ENCODE results near the gene ROBO1. TPM values are rescaled to one million over a fixed set of nuclear protein-coding genes. Genes with fewer than 3 reads are reported as not detected.

Gene ROBO1
- total and polyA plus RNA-seq, 2 donors (not counting 3 experiments of a cell fraction or from before 2014, with no cell fraction given), result 5.9 to 14.2 TPM

DNA sequence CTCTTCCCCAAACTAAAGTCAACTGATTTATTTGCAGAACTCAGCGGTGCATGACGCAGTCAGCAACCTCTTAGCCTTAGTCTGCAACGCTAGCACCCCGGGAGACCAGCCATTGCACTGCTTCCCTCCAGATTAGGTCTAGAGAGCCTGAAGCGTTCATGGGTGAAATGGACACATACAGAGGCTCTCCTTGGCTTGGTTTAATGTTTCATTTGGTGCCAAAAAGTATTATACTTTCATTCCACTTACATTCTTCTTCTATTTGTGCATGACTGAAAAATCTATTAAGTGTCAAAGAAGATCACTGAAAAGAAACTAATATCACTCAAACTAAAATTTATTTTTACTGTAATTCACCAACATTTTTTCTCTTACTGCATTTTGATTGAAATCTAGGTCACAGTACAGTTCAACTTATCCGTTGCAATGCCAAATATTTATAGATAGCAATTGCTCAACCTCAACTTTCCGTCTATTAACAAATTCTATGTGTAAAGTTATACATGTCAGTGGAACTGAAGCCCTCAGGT, 116.2 kb downstream of the ROBO1 start:
- Histone ChIP-seq H3K4me2 (ENCODE audit: insufficient read depth, low read length) (no peak overlapping the region), H3K79me2 (ENCODE audit: control insufficient read depth, insufficient read depth, low read length) (no peaks in the 10 kb centered on the region), H3K4me3 (replicated peaks in 1 of 3; ENCODE audit: insufficient read depth in 1 of 3, low read depth in 1 of 3, low read length in 3 of 3) (no peak overlapping the region), H2AFZ (ENCODE audit: low read depth, low read length) (no peak overlapping the region), H4K20me1 (replicated peaks; ENCODE audit: control insufficient read depth, extremely low read depth, insufficient read depth, low read length) (no peaks in the 10 kb centered on the region), H3K36me3 (ENCODE audit: control insufficient read depth in 2 of 2, extremely low read depth in 1 of 2, insufficient read depth in 2 of 2, low read length in 2 of 2) (no peaks in the 10 kb centered on the region), H3K27me3 (ENCODE audit: control insufficient read depth in 2 of 2, insufficient read depth in 2 of 2, low read length in 2 of 2) (no peaks in the 10 kb centered on the region), H3K9ac (replicated peaks; ENCODE audit: extremely low read depth, insufficient read depth, low read length) (no peak overlapping the region), H3K9me3 (replicated peaks; ENCODE audit: control insufficient read depth, insufficient read depth, low read length) (no peaks in the 10 kb centered on the region), H3K4me1 (ENCODE audit: control insufficient read depth, extremely low read depth, insufficient read depth, low read length) (no peaks in the 10 kb centered on the region), H3K27ac (ENCODE audit: insufficient read depth, low read depth, low read length) (no peak overlapping the region), H3K9me1 (replicated peaks; ENCODE audit: control insufficient read depth, extremely low read depth, insufficient read depth, low read length) (no peaks in the 10 kb centered on the region)
- FAIRE-seq, result no peak
- TF ChIP-seq MYC (IDR thresholded peaks at IDR 0.05; ENCODE audit: low read depth, low read length) (no peak), POLR2AphosphoS5 (IDR thresholded peaks at IDR 0.05; ENCODE audit: insufficient read depth, low read depth, low read length) (no peak), GATA2 (IDR thresholded peaks at IDR 0.05; ENCODE audit: insufficient read depth, insufficient read length, low read depth, low read length) (no peak), EZH2 (IDR thresholded peaks at IDR 0.05; ENCODE audit: borderline replicate concordance, low read depth, low read length, severe bottlenecking) (no peak), FOS (IDR thresholded peaks at IDR 0.05; ENCODE audit: borderline replicate concordance, insufficient read depth, low read length) (no peak), POLR2A (IDR thresholded peaks at IDR 0.05; ENCODE audit: low read depth, low read length) (no peak), JUN (IDR thresholded peaks at IDR 0.05; ENCODE audit: borderline replicate concordance, insufficient read depth, insufficient read length, low read depth) (no peak)
- TF ChIP-seq, protein P1, sequence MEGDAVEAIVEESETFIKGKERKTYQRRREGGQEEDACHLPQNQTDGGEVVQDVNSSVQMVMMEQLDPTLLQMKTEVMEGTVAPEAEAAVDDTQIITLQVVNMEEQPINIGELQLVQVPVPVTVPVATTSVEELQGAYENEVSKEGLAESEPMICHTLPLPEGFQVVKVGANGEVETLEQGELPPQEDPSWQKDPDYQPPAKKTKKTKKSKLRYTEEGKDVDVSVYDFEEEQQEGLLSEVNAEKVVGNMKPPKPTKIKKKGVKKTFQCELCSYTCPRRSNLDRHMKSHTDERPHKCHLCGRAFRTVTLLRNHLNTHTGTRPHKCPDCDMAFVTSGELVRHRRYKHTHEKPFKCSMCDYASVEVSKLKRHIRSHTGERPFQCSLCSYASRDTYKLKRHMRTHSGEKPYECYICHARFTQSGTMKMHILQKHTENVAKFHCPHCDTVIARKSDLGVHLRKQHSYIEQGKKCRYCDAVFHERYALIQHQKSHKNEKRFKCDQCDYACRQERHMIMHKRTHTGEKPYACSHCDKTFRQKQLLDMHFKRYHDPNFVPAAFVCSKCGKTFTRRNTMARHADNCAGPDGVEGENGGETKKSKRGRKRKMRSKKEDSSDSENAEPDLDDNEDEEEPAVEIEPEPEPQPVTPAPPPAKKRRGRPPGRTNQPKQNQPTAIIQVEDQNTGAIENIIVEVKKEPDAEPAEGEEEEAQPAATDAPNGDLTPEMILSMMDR (IDR thresholded peaks at IDR 0.05; ENCODE audit: extremely low read depth in 1 of 2, insufficient read depth in 1 of 2, low read depth in 1 of 2, low read length in 2 of 2), result no peak
- TF ChIP-seq, protein P2, sequence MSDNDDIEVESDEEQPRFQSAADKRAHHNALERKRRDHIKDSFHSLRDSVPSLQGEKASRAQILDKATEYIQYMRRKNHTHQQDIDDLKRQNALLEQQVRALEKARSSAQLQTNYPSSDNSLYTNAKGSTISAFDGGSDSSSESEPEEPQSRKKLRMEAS (IDR thresholded peaks at IDR 0.05; ENCODE audit: insufficient read depth, insufficient read length), result no peak
- intact Hi-C loops (cut with micrococcal nuclease), result no loop called here
- DNase-seq (ENCODE audit: low read depth, low spot score), result no peak
- ChIA-PET CTCF (interaction anchor here (0.9 kb wide), 1 partner anchor 121 kb away, joined by 3 read pairs; no protein-coding TSS in a partner anchor), POLR2A (no interaction called here)
- dilution Hi-C loops (cut with MboI; ENCODE audit: extremely low pct_ligation_motif_present, low sequenced_read_pairs), result no loop called here
- no TSS peak for BruUV-seq (replicated peaks)

Measured in endothelial cell of umbilical vein (primary cell).